ENCODE measurements around the gene LARP1.

The LARP1 gene

DNA sequence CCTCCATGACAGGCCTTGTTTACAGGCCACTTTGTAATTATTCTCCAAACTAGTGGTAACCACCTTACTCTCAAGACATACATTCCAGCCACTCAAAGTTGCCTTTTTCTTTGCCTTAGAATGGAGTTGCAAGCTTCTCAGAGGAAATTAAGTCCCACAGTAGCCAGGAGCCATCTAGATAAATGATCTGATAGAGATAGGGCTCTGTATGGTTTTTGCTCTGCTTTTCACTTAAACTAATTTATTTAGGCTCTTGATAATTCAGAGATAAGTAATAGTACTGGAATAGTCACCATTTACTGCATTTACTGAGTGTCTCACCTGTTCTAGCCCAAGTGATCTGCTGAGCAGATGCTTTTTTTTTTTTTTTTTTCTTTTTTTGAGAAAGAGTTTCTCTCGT lies 7.5 kb downstream of the LARP1 start:
- no peak for DNase-seq

DNA sequence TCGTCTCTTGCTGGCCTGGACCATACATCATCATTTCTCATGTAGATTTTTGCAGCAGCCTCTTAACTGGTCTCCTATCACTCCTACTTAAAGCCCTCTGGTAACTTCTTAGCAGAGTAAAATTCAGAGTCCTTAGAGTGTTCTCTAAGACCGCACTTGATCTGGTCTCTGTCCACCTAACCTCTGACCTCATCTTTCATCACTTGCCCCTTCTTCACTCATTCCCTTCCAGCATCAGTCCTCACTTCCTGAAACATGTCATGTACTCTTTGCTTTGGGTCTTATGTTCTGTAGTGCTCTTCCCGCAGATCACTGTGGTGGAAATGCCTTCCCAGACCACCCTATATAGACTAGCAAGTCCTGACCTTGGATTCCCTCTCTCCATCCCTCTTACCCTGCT lies 9.8 kb downstream of the LARP1 start:
- no peak for DNase-seq

DNA sequence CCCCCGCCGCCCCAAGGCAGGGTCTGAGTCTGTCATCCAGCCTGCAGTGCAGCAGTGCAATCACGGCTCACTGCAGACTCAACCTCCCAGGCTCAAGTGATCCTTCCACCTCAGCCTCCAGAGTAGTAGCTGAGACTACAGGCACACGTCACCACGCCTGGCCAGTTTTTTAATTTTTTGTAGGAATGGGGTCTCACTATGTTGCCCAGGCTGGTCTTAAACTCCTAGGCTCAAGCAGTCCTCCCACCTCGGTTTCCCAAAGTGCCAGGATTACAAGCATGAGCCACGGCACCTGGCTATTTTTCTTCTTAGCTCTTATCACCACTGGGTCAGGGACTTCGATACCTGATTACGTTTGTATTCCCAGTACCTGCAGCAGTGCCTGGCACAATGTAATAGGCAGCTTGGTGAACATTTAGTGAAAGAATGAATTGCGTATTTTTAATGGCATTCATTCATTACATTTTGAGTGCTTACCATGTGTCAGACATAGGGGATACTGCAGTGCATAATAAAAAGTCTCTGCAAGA lies 10.3 kb downstream of the LARP1 start:
- no peak for DNase-seq

DNA sequence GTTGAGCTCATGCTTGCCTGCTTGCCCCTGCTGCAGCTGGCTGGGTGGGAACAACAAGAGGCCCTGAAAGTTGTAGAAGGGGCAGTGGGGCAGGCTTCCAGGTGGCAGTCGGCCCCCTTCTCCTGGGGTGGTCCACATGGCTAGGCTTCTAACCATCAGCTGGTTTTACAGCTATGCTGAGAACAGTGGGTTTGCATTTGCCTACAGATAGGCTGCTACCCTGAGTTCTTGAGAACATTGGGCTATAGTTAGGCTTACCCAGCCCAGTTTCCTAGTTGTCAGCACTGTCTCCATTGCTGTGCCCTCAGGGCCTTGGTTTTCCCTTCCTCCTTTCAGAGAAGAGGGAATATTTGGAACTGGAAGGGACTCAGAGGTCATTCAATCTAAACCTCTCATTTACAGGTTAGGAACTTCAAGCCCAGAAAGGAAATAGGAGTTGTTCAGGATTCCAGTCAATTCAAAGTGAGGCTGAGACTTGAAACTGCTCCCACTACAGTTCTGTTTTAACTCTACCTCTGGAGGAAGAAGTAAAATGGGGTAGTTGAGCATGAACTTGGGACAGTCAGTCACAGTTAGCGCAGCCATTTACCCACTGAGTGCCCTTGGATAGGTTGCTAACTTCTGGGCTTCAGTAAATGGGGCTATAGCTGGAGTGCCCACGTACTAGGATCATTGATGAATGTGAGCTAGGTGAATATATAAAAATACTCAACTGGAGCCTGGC lies 11.5 kb downstream of the LARP1 start:
- no peak for DNase-seq

DNA sequence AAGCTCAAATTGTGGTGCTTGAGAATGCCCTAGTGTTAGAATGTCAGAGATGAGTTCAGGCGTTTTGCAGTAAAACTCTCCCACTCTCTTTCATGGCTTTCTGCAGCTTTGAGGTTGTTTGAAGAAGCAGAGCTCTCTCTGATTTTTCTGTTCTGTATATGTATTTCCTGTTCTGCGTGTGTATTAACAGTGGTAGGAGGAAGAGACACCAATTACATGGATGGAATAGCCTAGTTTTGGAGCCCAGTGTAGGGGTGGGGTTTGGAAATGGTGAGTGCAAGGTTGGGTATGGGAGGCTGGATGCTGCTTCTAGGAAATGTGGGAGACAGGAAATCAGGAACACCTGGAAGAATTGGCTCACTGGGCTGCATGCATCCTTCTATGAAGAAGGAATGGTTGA lies 12.4 kb downstream of the LARP1 start:
- DNase-seq = no peak

DNA sequence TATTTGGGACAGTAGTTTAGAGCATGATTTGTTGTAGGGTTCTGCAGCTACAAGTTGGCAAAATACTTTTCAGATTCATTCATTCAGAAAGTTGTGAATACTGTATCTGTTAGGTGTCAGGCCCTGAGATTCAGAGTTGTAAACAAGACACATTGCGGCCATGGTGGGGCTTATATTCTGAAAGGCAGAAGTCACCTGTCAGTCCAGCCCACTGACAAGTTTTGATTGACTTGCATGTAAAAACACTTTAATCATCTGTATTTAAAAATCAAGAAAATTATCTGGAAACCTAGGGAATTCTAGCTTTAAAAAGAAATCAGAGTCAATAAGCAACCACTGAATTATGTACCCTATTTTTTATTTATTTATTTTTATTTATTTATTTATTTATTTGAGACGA lies 13.0 kb downstream of the LARP1 start:
- DNase-seq = no peak

DNA sequence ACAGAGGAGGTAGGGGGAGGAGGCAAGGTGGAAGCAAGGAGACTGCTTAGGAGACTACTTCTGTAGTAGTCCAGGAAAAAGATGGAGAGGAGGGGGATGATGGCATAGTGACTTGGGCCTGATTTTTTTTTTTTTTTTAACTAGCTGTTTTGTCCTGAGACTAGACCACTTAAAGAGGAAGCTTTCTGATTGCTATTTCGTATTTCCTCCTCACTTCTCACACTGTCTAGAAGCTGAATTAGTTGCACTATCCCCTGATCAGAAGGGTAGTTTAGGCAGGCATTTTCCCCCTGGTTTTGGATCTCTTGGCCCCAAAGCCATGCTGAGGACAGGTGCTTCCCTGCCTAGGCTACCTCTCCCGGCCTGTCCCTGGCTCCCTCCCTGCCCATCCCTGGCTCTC lies 14.9 kb downstream of the LARP1 start:
- DNase-seq = no peak

DNA sequence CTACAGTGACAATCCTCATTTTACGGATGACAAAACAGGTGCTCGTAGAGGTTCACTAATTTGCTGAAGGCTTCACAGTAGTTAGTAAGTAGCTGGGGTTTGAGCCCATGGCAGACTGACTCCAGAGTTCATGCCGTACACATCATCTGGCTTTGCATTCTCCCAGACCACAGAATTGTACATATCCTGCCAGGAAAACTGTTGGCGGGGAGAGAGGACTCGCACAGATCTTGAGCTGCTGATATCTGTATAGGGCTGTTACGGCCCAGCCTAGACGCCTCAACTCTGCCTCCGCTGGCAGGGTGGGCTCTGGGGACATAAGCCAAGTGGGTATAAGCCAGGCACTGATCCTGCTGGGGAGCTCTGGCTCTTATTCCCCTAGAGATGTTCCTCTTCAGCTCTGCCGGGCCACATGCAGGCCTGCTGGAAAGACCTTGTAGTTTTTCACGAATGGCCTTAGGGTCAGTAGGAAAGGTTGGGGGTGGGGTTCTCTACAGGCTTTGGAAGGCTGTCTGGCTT lies 16.3 kb downstream of the LARP1 start:
- peak; percentile 86 for DNase-seq

DNA sequence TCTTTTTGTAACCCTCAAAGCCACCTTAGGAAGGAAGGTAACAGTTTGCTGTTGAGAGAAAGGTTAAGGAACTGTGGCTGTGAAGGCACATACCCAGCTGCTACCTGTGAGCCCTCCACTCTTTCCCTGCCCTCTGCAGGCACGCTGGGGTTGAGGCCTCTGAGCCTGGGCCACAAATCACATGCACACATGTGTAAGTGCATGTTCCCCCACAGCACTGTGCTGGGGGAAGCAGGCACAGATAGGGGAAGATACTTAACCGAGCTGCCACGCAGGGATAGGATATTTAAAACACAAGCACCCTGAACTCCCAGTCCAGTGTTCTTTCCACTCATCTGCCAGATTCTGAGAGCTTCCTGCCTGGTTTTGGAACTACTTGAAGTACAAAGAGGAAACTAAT lies 18.1 kb downstream of the LARP1 start:
- no peak for DNase-seq

DNA sequence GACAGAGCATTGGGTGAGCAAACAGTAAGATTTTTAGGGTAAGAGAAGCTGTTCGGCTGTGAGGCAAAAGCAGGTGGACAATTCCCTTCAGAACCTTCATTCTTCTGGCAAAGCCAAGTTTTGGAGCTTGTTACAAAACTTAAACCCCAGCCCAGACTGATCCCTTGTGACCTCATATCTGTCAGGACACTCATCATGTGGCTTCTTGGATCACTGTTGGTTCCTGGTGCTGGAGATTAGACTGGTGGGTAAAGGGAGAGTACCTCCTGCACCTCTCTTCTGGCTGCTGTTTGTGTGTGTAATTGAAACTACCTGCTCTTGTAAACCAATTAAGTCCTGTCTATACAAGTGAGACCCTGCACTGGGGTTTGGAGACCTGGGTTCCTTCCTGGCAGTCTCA lies 21.0 kb downstream of the LARP1 start:
- no peak for DNase-seq

DNA sequence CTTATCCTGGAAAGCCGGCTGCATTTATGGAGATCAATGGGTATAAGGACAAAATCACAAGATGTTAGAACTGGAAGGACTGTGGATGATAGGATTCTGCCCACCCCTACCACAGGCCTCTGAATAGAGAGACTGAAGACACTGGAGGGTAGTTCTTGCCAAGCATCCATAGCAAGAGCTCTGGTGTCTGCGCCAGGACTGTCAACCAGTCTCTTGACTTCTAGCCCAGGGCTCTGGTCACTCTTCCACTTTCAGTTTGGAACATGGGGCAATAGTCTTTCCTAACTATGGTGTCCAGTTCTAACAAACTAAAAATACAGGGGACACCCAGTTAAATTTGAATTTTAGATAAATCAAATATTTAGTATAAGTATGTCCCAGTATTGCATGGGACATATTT lies 23.4 kb downstream of the LARP1 start:
- peak; percentile 31 for DNase-seq

DNA sequence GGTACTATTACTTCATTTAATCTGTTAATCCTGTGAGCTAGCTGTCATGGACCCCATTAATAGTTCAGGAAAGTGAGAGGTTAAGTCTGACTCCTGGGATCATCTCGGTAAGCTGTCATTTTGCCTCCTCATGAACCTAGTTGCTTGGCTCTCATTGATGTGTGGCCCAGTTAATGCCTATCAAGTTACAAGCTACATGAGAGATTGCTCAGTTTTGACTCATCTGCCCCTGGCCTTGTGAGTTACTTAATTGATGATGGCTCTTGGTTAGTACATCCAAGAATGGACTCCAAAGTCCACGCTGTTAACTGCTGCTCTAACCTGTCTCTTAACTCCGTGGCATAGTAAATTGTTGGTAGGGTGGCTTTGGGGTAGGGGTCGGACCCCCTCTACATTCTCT lies 23.9 kb downstream of the LARP1 start:
- DNase-seq = peak; percentile 89

DNA sequence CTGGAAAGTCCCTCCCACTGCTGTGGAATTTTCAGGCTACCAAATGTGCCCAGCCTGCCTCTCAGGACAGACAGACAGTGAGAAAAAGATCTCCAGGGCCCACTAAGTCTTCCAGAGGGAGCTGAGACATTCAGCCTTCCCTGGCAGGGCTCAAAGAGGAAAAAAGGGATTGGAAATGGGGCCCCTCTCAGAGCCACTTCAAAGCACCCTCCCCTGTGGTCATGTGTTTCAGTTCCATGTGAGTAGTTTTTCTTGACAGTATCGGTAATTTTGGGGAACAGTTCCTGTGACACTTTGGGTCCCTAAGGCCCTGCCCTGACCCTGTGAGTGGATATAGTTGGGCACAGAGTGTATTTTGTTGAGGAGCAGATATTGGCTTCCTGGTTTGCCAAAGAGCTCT lies 25.0 kb downstream of the LARP1 start:
- no peak for DNase-seq

DNA sequence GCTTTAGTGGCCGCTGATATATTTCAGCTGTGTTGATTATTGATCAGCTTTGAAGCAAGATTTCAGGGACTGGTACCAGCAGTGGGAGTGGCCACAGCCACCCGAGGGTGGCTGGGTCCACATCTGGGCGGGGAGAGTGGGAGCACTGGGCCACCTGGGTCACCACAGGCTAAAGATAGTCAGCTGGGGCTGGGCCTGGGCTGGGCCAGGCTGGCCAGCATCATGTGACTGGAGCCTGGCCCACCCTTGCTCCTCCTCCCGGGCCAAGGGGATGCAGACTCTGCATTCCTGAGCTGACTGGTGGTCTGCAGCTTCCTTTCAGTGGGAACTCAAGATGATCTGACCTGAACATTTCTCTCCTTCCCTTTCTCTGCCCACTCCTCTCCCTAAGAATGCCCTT lies 27.1 kb downstream of the LARP1 start:
- no peak for DNase-seq

DNA sequence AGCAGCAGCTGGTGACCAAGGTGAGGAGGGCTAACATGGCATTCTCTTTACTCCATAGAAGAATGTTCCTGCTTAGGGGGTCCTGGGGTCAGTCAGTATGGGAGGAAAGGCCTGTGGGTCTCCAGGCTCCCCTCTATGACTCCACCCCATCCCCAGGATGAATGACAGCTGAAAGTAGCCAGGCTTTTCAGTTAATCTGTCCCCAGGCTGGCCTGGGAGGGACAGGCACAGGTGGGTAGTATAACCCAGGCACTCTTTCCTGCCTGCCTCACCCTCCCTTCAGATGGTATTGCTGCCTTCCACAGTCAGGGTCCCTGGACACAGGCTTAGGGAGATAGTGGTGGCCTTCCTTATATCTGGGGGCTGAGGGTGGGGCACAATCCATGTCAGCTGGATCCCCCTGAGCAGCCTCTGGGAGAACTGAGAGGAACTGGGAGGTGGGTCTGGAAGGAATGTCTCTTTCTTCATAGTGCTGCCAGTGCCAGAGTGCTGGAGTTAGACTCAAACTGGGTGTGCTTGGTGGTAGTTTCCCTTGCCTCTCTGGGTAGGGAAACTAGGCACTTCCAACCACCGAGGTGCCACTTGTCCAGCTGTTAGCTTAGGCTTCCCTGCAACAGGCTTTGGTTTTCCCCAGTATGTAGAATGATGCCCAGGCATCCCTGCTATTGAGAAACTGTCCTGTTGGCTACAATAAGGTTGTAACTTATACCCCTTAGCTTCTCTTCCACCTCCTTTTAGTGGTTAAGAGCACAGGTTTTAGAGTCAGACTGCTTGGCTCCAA lies 27.8 kb downstream of the LARP1 start:
- DNase-seq = no peak

DNA sequence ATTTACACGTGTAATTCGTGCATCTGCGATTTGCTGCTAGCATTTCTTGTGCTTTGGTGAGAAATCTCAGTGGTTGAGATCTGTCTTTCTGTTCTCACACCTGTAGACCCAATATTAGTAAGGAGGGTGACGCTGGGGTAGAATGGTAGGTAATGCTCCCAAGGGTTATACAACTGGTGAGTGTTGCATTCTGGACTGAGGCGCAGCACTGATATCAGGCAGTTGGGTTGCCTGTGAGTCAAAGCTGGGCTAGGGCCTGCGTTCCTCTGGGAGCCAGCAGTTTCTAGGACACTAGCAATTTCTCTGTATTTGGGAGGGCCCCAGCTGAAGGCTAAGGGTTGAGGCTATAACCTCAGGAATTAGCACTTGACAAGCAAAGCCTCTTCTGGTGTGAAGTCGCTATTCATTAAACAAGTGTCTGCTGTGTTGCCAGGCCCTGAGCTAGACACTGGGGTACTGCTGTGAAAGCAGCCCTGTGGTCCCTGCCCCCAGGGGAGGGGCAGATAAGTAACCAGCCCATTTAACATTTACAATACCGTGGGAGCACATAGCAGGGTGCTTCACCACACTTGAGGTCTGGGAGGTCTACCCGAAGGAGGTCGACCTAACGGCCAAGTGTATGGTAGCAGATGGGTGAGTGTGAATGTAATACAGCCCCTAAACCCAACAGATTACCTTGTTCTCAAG lies 28.7 kb downstream of the LARP1 start:
- no peak for DNase-seq

DNA sequence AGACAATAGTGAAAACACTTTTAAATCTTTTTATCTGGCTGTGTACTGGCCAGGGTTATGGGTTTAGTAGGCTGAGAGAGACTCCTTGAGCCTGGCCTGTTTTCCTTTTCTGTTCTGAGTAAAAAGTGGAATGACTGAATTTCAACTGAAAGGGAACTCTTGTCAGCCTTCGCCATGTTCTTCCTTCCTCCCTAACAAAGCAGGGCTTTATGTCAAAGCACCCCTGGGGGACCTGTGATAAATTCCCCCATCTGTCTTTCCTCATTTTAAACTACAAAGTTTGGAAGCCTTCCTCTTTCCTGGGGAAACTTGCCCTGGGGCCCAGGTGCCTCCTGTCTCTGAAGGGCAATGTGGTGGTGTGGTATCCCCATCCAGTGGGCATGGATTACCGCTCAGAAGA lies 29.7 kb downstream of the LARP1 start:
- DNase-seq = no peak

DNA sequence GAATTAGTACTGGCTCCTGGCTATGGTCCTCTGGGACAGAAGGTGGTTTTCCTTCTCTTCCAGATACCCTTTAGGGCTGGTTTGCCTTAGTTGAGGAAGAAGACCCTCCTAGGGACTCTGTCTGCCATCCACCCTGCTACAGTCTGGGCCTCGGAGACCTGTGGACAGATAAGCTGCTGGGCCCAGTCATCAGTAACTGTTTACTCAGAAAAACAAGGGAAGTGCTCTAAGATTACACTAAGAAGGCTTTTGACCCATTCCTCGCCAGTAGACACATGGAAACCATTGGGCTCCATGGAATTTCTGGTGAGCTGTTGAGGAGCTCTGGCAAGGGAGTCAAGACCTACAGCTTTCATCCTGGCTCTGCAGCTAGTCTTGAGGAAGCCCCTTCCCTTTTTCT lies 31.2 kb downstream of the LARP1 start:
- DNase-seq = no peak

DNA sequence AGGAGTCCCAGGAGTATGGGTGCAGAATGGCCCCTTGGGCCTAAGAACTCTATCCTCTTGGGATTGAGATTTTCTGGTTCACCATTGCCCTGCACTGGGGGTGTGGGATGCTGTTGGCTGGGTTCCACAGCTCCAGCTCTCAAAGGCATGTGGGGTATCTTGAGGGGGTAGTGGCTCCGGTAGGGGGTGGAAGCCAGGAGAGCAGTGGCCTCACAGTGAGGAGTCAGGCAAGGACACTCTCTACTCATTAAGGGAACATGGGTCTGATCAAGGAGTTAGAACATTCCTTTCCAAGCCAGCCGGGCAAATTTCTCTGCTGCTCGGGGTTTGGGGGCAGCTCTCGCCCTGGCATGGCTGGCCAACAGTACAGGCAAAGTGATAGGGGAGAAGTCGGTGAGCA lies 33.0 kb downstream of the LARP1 start:
- DNase-seq = no peak

DNA sequence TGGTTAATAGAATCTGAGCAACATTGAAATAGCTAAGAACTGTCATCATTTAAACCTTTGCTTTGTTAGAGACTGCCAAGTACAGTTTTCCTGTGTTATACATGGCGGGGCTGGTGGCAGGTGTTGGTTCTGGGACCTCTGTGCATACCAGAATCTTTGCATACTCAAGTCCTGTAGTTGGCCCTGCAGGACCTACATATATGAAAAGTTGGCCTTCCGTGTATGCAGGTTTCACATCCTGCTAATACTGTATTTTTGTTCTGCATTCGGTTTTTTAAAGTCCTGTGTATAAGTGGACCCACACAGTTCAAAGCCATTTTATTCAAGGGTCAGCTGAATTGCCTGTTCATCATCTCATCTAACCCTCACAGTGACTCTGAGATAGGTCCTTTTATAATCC lies 36.4 kb downstream of the LARP1 start:
- DNase-seq = no peak

DNA sequence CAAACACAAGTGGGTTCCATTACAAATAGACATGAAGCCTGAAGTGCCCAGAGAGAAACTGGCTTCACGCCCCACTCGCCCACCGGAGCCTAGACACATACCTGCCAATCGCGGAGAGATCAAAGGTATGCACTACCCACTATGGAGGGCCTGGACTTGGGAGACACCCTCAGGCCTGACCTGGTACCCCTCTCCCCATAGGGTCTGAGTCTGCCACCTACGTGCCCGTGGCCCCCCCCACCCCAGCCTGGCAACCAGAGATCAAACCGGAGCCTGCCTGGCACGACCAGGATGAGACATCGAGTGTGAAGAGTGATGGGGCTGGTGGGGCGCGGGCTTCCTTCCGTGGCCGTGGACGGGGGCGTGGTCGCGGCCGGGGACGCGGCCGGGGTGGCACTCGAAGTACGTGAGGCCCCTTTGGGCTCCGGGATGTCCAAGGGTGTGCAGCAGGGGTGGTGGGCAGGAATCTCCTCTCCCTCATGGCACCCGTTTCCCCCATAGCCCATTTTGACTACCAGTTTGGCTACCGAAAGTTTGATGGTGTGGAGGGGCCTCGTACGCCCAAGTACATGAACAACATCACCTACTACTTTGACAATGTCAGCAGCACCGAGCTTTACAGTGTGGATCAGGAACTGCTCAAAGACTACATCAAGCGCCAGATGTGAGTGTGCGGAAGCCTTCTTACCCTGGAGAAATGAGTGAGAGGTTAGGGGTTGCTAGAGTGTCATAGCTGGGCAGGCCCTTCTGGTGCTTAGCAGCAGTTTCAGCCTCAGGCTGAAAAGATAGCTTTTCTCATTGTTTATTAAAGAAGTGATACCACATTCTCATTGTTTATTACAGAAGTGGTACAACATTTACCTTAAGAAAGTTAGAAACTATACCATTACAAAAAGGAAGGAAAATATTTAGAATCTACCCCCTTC lies 38.7 kb downstream of the LARP1 start:
- DNase-seq = peak; percentile 41

DNA sequence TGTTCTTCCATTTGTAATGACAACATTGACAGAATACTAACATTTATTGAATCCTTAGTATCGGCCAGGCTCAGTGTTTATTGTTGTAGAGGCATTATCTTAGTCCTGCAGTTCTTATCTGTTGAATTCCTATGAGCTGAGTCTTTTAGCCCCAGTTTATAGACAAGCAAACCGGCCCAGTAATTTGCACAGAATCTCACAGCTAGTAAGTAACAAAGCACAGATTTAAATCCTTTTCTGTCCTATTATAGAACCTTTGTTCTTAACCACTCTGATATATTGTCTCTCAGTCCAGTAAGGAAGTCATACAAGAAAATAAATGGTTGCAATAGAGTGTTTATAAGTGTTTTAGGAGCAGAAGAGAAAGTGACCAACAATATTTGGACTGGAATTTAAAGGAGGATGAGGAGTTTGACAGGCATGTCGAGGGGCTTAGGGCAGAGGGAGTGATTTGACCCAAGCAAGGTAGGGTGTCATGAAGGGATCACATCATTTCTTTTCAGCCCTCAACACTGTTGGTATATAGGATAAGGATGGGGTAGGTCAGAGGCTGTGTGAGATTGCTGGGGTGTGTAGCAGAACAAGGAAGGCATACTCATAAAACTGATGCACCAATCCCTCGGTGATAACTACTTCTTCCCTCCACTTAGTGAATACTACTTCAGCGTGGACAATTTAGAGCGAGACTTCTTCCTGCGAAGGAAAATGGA lies 39.5 kb downstream of the LARP1 start:
- DNase-seq = peak; percentile 64

Measured in EL (cell line).